ENCODE results near the gene RASAL1. TPM values are rescaled to one million over a fixed set of nuclear protein-coding genes. Genes with fewer than 3 reads are reported as not detected.

RASAL1 gene
- total RNA-seq, 1 experiment from 2014 or later = 16.0 TPM

DNA sequence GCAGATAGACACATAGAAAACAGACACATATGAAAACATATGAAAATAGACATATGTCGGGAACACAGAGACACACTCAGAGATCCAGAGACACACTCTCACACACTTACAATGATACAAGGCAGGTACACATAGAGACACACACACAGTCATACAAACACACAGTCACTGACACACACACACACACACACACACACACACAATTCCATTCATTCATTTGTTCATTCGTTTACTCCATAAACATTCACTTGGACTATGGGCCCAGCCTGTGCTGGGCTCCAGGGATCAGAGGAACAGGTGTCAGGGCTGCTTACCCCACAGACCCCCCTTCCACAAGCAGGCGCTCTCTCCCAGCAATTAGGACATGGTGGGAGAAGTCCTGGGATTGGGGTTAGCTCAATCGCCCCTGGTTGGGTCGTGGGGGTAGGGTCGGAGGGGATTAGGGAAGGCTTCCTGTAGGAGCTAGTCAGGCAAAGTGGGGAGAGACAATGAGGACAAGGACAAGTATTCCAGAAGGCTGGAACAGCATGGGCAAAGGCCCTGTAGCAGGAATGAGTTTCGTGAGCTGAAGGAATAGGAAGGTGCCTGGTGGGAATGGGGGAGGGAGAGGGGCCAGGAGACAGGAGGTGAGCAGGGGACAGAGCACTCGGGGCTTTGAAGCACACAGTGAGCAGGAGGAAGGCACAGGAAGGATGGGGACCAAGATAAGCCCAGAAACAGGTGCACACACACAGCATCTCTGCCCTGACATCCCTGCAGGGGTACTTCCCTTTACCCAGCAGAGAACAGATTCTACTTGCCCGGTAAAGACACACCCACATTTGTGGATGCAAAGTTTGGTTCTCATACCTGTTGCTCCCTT is 6.5 kb downstream of the RASAL1 start:
- H3K79me2 ChIP-seq (ENCODE audit: insufficient read depth, low read length) = peaks cover 8% of the 10 kb centered on the region; the same call in 1 of the 2 replicates
- DNase-seq (ENCODE audit: low read depth, low spot score) (no peak), ATAC-seq (no peak)
- ChIA-PET CTCF (interaction anchor here (0.7 kb wide), 1 partner anchor 9 kb away, joined by 3 read pairs; no protein-coding TSS in a partner anchor), RAD21 (ENCODE audit: low non-redundant PET in 1 of 2, low total read pairs in 2 of 2, uncharacterized antibody in 2 of 2, unreplicated experiment in 2 of 2) (no interaction called here), POLR2A (interaction anchor here (0.6 kb wide), 1 partner anchor 106 kb away, joined by 3 read pairs; no protein-coding TSS in a partner anchor)
- no peak overlapping the region for H3K27ac ChIP-seq (ENCODE audit: low read depth, low read length)
- H4K20me1 ChIP-seq (ENCODE audit: insufficient read depth) = no peaks in the 10 kb centered on the region
- no peak overlapping the region for H3K4me2 ChIP-seq (ENCODE audit: low read length)
- H3K36me3 ChIP-seq (ENCODE audit: control insufficient read depth in 1 of 2, insufficient read depth in 2 of 2, low read length in 2 of 2) = peaks cover 3 to 5% of the 10 kb centered on the region in 2 experiments; a peak in 3 of 4 replicates
- no peak for TF ChIP-seq EZH2 (IDR thresholded peaks at IDR 0.05)
- TF ChIP-seq EZH2phosphoT487 (IDR thresholded peaks at IDR 0.05; ENCODE audit: borderline replicate concordance) = no peak
- no peak for TF ChIP-seq FOSL1 (IDR thresholded peaks at IDR 0.05; ENCODE audit: low read depth)
- TF ChIP-seq YY1 (IDR thresholded peaks at IDR 0.05; ENCODE audit: extremely low read depth, insufficient replicate concordance, low read depth, low read length) = no peak
- no peak for TF ChIP-seq CBX3 (IDR thresholded peaks at IDR 0.05; ENCODE audit: low read depth)
- TF ChIP-seq, protein P1, sequence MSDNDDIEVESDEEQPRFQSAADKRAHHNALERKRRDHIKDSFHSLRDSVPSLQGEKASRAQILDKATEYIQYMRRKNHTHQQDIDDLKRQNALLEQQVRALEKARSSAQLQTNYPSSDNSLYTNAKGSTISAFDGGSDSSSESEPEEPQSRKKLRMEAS (IDR thresholded peaks at IDR 0.05) = no peak
- no peak for TF ChIP-seq SP1 (IDR thresholded peaks at IDR 0.05; ENCODE audit: low read depth)
- no peak for TF ChIP-seq EGR1 (IDR thresholded peaks at IDR 0.05; ENCODE audit: low read depth)
- TF ChIP-seq RAD21 (IDR thresholded peaks at IDR 0.05; ENCODE audit: low read depth) = no peak
- TF ChIP-seq POLR2AphosphoS5 (IDR thresholded peaks at IDR 0.05; ENCODE audit: low read depth, low read length) = no peak
- TF ChIP-seq ZNF274 (IDR thresholded peaks at IDR 0.05; ENCODE audit: low read depth, low read length) = no peak
- no peak for TF ChIP-seq TCF7L2 (IDR thresholded peaks at IDR 0.05; ENCODE audit: borderline replicate concordance, extremely low read depth, insufficient read depth, insufficient read length)
- TF ChIP-seq, protein P2, sequence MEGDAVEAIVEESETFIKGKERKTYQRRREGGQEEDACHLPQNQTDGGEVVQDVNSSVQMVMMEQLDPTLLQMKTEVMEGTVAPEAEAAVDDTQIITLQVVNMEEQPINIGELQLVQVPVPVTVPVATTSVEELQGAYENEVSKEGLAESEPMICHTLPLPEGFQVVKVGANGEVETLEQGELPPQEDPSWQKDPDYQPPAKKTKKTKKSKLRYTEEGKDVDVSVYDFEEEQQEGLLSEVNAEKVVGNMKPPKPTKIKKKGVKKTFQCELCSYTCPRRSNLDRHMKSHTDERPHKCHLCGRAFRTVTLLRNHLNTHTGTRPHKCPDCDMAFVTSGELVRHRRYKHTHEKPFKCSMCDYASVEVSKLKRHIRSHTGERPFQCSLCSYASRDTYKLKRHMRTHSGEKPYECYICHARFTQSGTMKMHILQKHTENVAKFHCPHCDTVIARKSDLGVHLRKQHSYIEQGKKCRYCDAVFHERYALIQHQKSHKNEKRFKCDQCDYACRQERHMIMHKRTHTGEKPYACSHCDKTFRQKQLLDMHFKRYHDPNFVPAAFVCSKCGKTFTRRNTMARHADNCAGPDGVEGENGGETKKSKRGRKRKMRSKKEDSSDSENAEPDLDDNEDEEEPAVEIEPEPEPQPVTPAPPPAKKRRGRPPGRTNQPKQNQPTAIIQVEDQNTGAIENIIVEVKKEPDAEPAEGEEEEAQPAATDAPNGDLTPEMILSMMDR (IDR thresholded peaks at IDR 0.05 in 2 of 3, conservative IDR thresholded peaks at IDR 0.05 in 1 of 3; ENCODE audit: borderline replicate concordance in 1 of 3, insufficient read depth in 1 of 3, low read depth in 2 of 3, low read length in 2 of 3) = no peak
- TF ChIP-seq ELF1 (IDR thresholded peaks at IDR 0.05; ENCODE audit: borderline replicate concordance, low read depth) = no peak
- no peak for TF ChIP-seq CEBPB (IDR thresholded peaks at IDR 0.05; ENCODE audit: low read depth)
- TF ChIP-seq POLR2A (IDR thresholded peaks at IDR 0.05; ENCODE audit: borderline replicate concordance, extremely low read depth, insufficient read depth, insufficient read length) = no peak
- TF ChIP-seq, protein P3, sequence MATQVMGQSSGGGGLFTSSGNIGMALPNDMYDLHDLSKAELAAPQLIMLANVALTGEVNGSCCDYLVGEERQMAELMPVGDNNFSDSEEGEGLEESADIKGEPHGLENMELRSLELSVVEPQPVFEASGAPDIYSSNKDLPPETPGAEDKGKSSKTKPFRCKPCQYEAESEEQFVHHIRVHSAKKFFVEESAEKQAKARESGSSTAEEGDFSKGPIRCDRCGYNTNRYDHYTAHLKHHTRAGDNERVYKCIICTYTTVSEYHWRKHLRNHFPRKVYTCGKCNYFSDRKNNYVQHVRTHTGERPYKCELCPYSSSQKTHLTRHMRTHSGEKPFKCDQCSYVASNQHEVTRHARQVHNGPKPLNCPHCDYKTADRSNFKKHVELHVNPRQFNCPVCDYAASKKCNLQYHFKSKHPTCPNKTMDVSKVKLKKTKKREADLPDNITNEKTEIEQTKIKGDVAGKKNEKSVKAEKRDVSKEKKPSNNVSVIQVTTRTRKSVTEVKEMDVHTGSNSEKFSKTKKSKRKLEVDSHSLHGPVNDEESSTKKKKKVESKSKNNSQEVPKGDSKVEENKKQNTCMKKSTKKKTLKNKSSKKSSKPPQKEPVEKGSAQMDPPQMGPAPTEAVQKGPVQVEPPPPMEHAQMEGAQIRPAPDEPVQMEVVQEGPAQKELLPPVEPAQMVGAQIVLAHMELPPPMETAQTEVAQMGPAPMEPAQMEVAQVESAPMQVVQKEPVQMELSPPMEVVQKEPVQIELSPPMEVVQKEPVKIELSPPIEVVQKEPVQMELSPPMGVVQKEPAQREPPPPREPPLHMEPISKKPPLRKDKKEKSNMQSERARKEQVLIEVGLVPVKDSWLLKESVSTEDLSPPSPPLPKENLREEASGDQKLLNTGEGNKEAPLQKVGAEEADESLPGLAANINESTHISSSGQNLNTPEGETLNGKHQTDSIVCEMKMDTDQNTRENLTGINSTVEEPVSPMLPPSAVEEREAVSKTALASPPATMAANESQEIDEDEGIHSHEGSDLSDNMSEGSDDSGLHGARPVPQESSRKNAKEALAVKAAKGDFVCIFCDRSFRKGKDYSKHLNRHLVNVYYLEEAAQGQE (IDR thresholded peaks at IDR 0.05; ENCODE audit: low read depth) = no peak
- TF ChIP-seq SRF (IDR thresholded peaks at IDR 0.05; ENCODE audit: low read depth) = no peak
- TF ChIP-seq ZFX (IDR thresholded peaks at IDR 0.05) = no peak
- TF ChIP-seq, protein P4, sequence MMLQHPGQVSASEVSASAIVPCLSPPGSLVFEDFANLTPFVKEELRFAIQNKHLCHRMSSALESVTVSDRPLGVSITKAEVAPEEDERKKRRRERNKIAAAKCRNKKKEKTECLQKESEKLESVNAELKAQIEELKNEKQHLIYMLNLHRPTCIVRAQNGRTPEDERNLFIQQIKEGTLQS (IDR thresholded peaks at IDR 0.05) = no peak
- no peaks in the 10 kb centered on the region for H3K9me2 ChIP-seq (ENCODE audit: insufficient read depth)
- H3K4me3 ChIP-seq (replicated peaks in 1 of 2; ENCODE audit: low read depth in 1 of 2, low read length in 2 of 2) = no peak overlapping the region
- H2AFZ ChIP-seq (ENCODE audit: low read depth, low read length, poor library complexity, severe bottlenecking) = no peak overlapping the region
- intact Hi-C loops (cut with micrococcal nuclease) = no loop called here
- no peaks in the 10 kb centered on the region for H3K9me3 ChIP-seq (ENCODE audit: control insufficient read depth in 1 of 2, insufficient read depth in 1 of 2, low read depth in 1 of 2, low read length in 2 of 2)
- no TSS peak for BruUV-seq (replicated peaks)
- H3K9ac ChIP-seq (ENCODE audit: low read length) = no peak overlapping the region
- H3K27me3 ChIP-seq (ENCODE audit: insufficient read depth, low read length) = no peaks in the 10 kb centered on the region
- H3K4me1 ChIP-seq (ENCODE audit: control insufficient read depth in 1 of 2, insufficient read depth in 2 of 2, low read length in 2 of 2) = peaks cover under 1 to 3% of the 10 kb centered on the region in 2 experiments; a peak in 3 of 4 replicates
